ENCODE results near the gene RETN. TPM values are rescaled to one million over a fixed set of nuclear protein-coding genes. Genes with fewer than 3 reads are reported as not detected.

The RETN gene
- total and polyA plus RNA-seq, 2 of the 8 experiments (the other 6 are each of a cell fraction or from before 2014, with no cell fraction given), result not detected

DNA sequence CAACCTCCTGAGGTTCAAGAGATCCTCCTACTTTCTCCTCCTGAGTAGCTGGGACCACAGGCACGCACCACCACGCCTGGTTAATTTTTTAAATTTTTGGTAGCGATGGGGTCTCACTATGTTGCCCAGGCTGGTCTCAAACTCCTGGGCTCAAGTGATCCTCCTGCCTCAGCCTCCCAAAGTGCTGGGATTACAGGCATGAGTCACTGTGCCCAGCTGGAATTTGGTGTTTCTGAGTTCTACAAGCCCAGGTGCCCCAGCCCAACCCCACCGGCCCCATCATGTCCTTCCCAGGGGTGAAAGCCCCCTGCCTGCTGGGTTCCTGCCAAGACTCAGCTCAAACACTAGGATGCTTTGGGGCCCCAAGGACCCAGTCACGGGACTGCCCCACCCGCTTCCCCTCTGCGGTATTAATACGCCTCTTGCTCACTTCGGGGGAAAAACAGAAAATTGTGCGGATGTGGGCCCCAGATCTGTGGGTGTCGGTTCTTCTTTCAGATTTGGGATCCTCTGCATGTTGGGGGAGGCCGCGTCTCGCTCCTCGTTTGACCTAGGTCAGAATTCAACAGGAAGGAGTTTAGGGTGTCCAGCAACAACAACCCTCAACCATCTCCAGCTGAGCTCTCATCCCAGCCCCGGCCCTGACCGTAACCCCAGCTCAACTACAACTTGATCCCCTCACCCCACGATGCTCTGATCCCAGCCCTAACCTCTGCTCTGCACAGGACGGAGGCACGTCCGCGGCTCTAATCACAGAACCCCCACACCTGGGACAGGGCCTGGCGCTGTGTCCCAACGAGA lies 36.7 kb downstream of the RETN start (continued):
- TF ChIP-seq RBBP5 (IDR thresholded peaks at IDR 0.05; ENCODE audit: borderline replicate concordance, low read depth, low read length) (no peak), EP300 (IDR thresholded peaks at IDR 0.05; ENCODE audit: borderline replicate concordance in 1 of 2, low read depth in 2 of 2, low read length in 2 of 2) (no peak), EGR1 (IDR thresholded peaks at IDR 0.05; ENCODE audit: borderline replicate concordance, low read depth, low read length) (no peak), CREB1 (IDR thresholded peaks at IDR 0.05) (no peak), MAFK (IDR thresholded peaks at IDR 0.05; ENCODE audit: low read depth, low read length) (no peak), BCL11A (IDR thresholded peaks at IDR 0.05; ENCODE audit: low read depth in 2 of 2, low read length in 2 of 2) (no peak)

Measured in H1 (cell line).